Neural progenitor cell (in vitro differentiated cells): ENCODE results near the gene CC2D1A.

Source experiments
- CTCF ChIP-seq: fragments of 200-600 bp; sonication (generic); IDR thresholded peaks from 2 replicates; pipeline ENCODE4 v1.5.1; 2017; ENCODE audit warnings: antibody characterized with exemption, mild to moderate bottlenecking
- EZH2 ChIP-seq: fragments of 200-600 bp; sonication (generic); IDR thresholded peaks from 2 replicates; pipeline ENCODE4 v1.6.1; 2017; ENCODE audit warnings: antibody characterized with exemption, mild to moderate bottlenecking, moderate library complexity
- EZH2phosphoT487 ChIP-seq: fragments of 200-600 bp; sonication (generic); IDR thresholded peaks from 2 replicates; pipeline ENCODE4 v1.6.1; 2017; ENCODE audit warnings: antibody characterized with exemption

- TF ChIP-seq CTCF (no peak), EZH2 (no peak), EZH2phosphoT487 (no peak)
Observed at GRCh38 chr19:13962699-13963602, 57.0 kb downstream of the CC2D1A start.
